Astrocyte of the spinal cord (primary cell): Measurements from ENCODE around the gene RPA3.

ENCODE experiments used
- DNase-seq: peaks from one replicate; pipeline ENCODE4 v3.0.0; 2011; ENCODE audit warnings: low read depth, low spot score
- H3K4me3 ChIP-seq: 2 replicates; pipeline ENCODE4 v1.5.1; 2011; ENCODE audit warnings: low read depth, mild to moderate bottlenecking, low read length, moderate library complexity
- in situ Hi-C: cut with HindIII; loops from 2 replicates; pipeline ENCODE4 v1.10.0; 2017; ENCODE audit warnings: low sequenced_read_pairs
- TF ChIP-seq, protein P1 (sequence below): IDR thresholded peaks from 2 replicates; pipeline ENCODE4 v1.5.1; 2012; ENCODE audit warnings: low read depth, mild to moderate bottlenecking, low read length, inconsistent platforms

Gene RPA3

DNA sequence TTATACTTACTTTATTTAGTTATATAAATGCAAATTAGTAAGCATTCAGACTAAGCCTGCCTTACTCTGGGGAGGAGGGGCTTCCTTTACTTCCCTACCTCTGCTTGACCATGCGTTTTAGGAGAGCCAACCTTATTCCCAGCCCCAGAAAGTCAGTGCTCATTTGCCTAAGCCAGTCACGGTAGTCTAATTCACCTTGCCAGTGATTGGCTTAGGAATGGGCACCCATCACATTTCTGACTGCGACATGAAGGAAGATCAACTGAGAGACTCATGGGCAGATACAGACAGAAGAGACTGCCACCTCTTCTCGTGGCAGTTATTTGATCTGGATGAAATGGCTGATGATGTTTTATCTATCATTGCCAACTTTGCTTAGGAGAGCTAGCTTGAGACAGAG lies 29.5 kb downstream of the RPA3 start:
- in situ Hi-C loops: no loop called here
- DNase-seq: no peak
- H3K4me3 ChIP-seq: no peak overlapping the region
- TF ChIP-seq, protein P1, sequence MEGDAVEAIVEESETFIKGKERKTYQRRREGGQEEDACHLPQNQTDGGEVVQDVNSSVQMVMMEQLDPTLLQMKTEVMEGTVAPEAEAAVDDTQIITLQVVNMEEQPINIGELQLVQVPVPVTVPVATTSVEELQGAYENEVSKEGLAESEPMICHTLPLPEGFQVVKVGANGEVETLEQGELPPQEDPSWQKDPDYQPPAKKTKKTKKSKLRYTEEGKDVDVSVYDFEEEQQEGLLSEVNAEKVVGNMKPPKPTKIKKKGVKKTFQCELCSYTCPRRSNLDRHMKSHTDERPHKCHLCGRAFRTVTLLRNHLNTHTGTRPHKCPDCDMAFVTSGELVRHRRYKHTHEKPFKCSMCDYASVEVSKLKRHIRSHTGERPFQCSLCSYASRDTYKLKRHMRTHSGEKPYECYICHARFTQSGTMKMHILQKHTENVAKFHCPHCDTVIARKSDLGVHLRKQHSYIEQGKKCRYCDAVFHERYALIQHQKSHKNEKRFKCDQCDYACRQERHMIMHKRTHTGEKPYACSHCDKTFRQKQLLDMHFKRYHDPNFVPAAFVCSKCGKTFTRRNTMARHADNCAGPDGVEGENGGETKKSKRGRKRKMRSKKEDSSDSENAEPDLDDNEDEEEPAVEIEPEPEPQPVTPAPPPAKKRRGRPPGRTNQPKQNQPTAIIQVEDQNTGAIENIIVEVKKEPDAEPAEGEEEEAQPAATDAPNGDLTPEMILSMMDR: no peak

GRCh38 chr7:7688310-7688709 lies 30.1 kb downstream of the RPA3 start:
- TF ChIP-seq, protein P1: no peak
- in situ Hi-C loops: no loop called here
- DNase-seq: no peak
- H3K4me3 ChIP-seq: no peak overlapping the region

- DNase-seq: no peak
- TF ChIP-seq, protein P1: no peak
- no peak overlapping the region for H3K4me3 ChIP-seq
- in situ Hi-C loops: no loop called here
Measured at GRCh38 chr7:7687800-7688199, 30.6 kb downstream of the RPA3 start.

- no peak for DNase-seq
- TF ChIP-seq, protein P1: no peak
- no peak overlapping the region for H3K4me3 ChIP-seq
- in situ Hi-C loops: no loop called here
Measured at GRCh38 chr7:7686811-7687508, 31.4 kb downstream of the RPA3 start.

DNA sequence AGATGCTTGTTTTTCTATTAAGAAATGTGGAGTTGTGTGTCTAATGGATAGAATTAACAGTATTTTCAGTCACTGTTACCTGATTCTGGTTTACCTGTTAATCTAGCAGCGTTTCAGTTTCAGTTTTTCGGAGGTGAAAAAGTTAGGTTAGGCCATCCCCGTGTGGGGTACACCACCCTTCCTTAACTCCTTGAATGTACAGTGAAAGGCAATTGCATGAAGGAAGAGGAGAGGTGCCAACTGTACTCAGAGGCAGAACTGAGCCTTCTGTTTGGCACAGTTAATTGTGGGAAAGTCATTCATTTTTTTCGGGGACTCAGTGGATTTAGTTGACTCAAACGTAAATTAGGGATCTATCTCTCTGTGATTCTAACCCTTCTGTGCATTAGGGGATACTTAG lies 35.5 kb downstream of the RPA3 start:
- H3K4me3 ChIP-seq: no peak overlapping the region
- TF ChIP-seq, protein P1: no peak
- DNase-seq: no peak
- in situ Hi-C loops: no loop called here

DNA sequence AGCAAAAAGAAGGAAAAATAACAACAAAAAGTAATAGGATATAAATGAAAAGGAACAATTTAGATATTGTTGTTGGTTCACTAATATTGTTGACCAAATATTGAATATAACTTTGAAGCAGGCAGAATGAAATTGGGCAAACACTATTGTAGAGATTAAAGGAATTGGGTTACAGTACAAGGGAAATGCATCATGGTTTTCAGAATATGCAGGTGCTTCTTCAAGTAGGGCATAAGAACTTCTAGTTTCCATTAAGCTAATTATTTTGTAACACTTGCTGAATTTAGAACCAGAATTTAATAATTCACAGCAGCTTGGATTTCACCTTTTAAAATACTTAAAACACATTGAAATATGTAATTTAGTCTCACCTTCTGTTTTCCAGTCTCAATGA lies 36.5 kb downstream of the RPA3 start:
- H3K4me3 ChIP-seq: no peak overlapping the region
- DNase-seq: no peak
- TF ChIP-seq, protein P1: no peak
- in situ Hi-C loops: no loop called here
